Thyroid gland (tissue), 4 donors: ENCODE data around the gene SLC35E4.

Source experiments
- CTCF ChIP-seq, 6 experiments: fragments of 200-600 bp in 3 of 6; fragments of 450-650 bp in 3 of 6; sonication (generic) in 3 of 6; IDR thresholded peaks; one replicate each; pipeline ENCODE4 v1.5.1; 2016 to 2019; ENCODE audit warnings: antibody characterized with exemption in 6 of 6, mild to moderate bottlenecking in 2 of 6, inconsistent platforms in 1 of 6, moderate library complexity in 1 of 6
- POLR2A ChIP-seq, 2 donors: fragments of 450-650 bp; IDR thresholded peaks; one replicate each; pipeline ENCODE4 v1.6.1; 2017; ENCODE audit warnings: antibody characterized with exemption in 2 of 2, mild to moderate bottlenecking in 2 of 2, moderate library complexity in 1 of 2

DNA sequence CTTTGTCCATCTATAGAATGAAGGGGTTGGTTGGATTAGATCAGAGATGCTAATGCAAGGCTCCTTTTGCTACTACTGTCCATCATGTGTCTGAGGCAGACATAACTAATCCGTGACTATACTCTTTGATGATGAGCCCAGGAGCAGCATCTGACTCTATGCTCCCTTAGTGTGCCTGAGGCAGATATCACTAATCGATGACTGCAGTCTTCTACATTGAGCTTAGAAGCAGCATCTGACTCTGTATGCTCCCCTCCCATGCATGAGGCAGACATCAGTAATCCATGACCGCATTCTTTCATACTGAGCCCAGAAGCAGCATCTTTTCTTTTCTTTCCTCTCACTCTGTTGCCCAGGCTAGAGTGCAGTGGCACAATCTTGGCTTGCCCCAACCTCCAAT is 24.4 kb upstream of the SLC35E4 start:
- TF ChIP-seq CTCF (IDR thresholded peaks at IDR 0.05) (no peak), POLR2A (IDR thresholded peaks at IDR 0.05) (no peak)
